HUES64 (cell line): Measurements from ENCODE around the gene ACOT6.
"Not testable (repeated sequence)": the region's sequence is repeated elsewhere in the genome, so short reads cannot be mapped to it uniquely, and the experiment has no call there.

Source experiments
- H3K27ac ChIP-seq: 2 replicates; pipeline ENCODE4 v1.7.0; 2013; ENCODE audit warnings: low read depth, low read length, inconsistent platforms
- H3K27me3 ChIP-seq: 2 replicates; pipeline ENCODE4 v1.6.1; 2013; ENCODE audit warnings: mild to moderate bottlenecking, low read length; ENCODE audit not compliant: insufficient read depth
- H3K36me3 ChIP-seq: 2 replicates; pipeline ENCODE4 v1.6.1; 2013; ENCODE audit warnings: mild to moderate bottlenecking, low read length; ENCODE audit not compliant: insufficient read depth
- H3K4me1 ChIP-seq: 2 replicates; pipeline ENCODE4 v1.6.1; 2013; ENCODE audit warnings: mild to moderate bottlenecking, low read length, moderate library complexity; ENCODE audit not compliant: insufficient read depth
- H3K4me3 ChIP-seq: 2 replicates; pipeline ENCODE4 v1.5.1; 2013; ENCODE audit warnings: mild to moderate bottlenecking, low read length, moderate library complexity
- H3K9ac ChIP-seq: 2 replicates; pipeline ENCODE4 v1.6.1; 2013; ENCODE audit warnings: mild to moderate bottlenecking, low read depth, low read length
- H3K9me3 ChIP-seq: 2 replicates; pipeline ENCODE4 v1.6.1; 2013; ENCODE audit warnings: low read depth, low read length; ENCODE audit not compliant: insufficient read depth
- WGBS: fragments of 150-250, 120-280 bp; methylation state at CpG from one replicate; pipeline ENCODE4 v1.1.7; 2013; ENCODE audit warnings: missing lambda C conversion rate; 5-methylcytosine and 5-hydroxymethylcytosine counted together

Gene ACOT6

DNA sequence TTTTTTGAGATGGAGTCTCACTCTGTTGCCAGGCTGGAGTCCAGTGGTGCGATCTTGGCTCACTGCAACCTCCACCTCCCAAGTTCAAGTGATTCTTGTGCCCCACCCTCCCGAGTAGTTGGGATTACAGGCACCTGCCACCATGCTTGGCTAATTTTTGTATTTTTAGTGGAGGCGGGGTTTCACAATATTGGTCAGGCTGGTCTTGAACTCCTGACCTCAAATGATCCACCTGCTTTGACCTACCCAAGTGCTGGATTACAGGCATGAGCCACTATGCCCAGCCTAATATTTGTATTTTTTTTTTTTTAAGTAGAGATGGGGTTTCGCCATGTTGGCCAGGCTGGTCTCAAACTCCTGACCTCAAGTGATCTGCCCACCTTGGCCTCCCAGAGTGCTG lies 38.6 kb upstream of the ACOT6 start:
- 93% methylated on average over 3 of the region's 4 CpGs for WGBS
- H3K9me3 ChIP-seq, H3K4me1 ChIP-seq, H3K27ac ChIP-seq, H3K27me3 ChIP-seq, H3K36me3 ChIP-seq, H3K4me3 ChIP-seq, H3K9ac ChIP-seq: not testable (repeated sequence)

DNA sequence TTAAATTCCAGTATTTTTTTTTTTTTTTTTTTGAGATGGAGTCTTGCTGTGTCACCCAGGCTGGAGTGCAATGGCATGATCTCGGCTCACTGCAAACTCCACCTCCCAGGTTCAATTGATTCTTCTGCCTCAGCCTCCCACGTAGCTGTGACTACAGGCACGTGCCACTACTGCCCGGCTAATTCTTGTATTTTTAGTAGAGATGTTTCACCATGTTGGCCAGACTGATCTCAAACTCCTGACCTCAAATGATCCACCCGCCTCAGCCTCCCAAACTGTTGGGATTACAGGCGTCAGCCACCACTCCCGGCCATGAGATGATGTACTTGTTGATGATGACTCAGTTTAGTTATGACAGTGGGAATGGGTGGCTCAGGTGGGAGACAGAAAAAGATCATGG lies 38.1 kb upstream of the ACOT6 start:
- not testable (repeated sequence) for H3K9ac ChIP-seq, H3K27ac ChIP-seq, H3K9me3 ChIP-seq, H3K4me1 ChIP-seq, H3K4me3 ChIP-seq, H3K27me3 ChIP-seq, H3K36me3 ChIP-seq
- 93% methylated on average over 7 of the region's 7 CpGs for WGBS

DNA sequence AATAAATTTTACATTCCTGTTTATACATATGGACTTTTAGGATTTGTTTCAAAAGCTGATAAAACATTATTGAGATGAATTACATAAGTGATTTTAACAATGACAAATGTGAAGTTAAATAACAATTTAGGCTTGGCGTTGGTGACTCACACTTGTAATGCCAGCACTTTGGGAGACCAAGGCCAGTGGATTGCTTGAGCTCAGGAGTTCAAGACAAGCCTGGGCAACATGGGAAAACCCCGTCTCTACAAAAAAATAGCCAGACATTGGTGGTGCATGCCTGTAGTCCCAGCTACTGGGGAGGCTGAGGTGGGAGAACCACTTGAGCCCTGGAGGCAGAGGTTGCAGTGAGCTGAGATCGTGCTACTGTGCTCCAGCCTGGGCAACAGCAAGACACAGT lies 35.9 kb upstream of the ACOT6 start:
- Histone ChIP-seq H3K27me3 (no peaks in the 10 kb centered on the region), H3K9me3 (no peaks in the 10 kb centered on the region), H3K4me3 (no peak overlapping the region), H3K4me1 (no peaks in the 10 kb centered on the region), H3K9ac (no peak overlapping the region), H3K36me3 (0 out of 2 replicates have a peak, but pooled peaks cover 4% of the 10 kb centered on the region), H3K27ac (no peak overlapping the region)
- 90% methylated on average over 3 of the region's 3 CpGs for WGBS

DNA sequence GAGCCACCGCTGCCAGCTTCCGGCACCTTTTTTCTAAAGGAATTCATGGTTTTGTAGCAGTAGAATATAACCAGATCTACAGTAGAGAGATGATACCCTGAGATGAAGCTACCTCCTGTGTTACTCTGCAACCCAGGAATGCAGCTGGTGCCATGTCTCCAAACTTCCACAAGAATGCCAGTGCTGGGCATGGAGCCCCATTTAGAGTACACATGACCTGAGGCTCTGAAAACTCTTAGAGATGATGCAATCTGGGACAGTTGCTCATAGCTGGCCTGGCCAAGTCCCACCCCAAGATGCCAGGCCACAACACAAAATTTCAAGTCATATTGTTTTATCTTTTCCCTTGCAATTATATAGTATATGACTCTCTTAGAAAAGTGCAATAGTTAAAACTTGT lies 35.1 kb upstream of the ACOT6 start:
- no CpG with 5 or more reads among the region's 2 CpGs for WGBS
- H3K27ac ChIP-seq, result not testable (repeated sequence)

DNA sequence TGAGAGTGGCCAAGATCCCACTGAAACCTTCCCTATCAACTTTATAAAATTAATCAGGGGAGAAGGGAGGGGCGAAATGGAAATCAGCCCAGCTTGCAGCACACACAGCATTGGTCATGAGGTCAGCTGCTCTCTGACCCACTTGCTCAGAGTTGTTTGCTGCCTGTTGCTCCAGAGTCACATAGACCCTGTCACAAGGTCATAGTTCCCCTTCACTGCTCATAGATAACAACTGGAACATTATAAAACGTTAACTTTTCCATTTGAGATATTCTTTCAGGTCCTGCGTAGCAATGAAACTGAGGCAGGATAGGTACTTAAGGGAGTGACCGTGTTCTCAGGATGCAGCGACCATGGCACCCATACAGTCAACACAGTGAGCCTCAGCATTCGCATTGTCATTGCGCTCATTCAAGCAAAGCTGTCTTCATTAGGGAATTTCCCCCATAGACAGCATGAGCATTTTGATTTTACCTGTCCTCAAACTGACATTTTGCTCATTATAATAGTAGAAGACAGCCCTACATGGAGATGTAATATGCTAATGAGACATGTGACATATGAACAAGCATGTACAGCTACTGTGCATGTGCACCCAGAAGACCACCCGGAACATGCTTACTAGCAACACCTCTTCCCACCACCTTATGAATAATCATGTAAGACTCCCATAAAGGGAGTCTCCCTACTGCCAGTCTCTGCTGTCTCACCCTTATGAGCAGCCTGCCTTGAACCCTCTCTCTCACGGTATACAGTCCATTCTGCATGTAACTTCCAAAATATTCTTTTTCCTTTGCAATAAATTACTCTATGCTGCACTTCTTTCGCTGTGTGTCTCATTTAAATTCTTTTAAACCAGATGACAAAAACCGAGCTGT lies 30.0 kb upstream of the ACOT6 start:
- H3K9ac ChIP-seq, H3K27ac ChIP-seq, H3K27me3 ChIP-seq, H3K4me1 ChIP-seq, H3K9me3 ChIP-seq, H3K4me3 ChIP-seq, H3K36me3 ChIP-seq: not testable (repeated sequence)
- WGBS, result 82% methylated on average over 8 of the region's 11 CpGs

More for the DNA sequence above, 35.1 kb upstream of the ACOT6 start:
- not testable (repeated sequence) for H3K4me3 ChIP-seq, H3K9ac ChIP-seq, H3K36me3 ChIP-seq, H3K9me3 ChIP-seq, H3K27me3 ChIP-seq, H3K4me1 ChIP-seq

DNA sequence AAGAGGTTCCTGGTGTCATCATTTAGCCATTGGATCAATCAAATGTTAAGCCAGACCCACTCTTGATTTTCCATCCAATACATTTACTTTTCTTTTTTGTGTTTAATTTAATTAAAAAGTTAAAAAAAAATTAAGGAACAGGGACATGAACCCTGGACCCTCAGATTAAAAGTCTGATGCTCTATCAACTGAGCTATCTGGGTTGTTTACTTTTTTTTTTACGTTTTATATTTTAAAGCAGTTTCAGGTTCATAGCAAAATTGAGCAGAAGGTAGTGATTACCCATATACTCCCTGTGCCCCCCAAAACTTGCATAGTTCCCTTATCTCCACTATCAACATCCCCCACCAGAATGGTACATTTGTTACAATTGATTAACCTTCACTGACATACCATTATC lies 23.6 kb upstream of the ACOT6 start:
- WGBS, result 100% methylated on average over 1 of the region's 1 CpG

DNA sequence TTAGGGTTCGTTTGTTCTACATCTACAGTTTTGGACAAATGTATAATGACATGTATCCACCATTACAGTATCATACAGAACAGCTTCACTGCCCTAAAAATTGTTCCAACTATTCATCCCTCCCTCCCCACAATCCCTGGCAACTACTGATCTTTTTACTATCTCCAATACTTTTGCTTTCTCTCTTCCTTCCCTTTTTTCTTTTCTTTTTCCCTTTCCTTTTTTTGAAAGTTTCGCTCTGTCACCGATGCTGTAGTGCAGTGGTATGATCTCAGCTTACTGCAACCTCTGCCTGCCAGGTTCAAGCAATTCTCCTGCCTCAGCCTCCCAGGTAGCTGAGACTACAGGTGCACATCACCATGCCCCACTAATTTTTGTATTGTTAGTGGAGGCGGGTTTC lies 23.2 kb upstream of the ACOT6 start:
- Histone ChIP-seq H3K27me3 (peaks cover 24% of the 10 kb centered on the region), H3K27ac (no peak overlapping the region), H3K9ac (no peak overlapping the region), H3K36me3 (no peaks in the 10 kb centered on the region), H3K4me1 (no peaks in the 10 kb centered on the region), H3K4me3 (no peak overlapping the region), H3K9me3 (no peaks in the 10 kb centered on the region)
- WGBS, result 96% methylated on average over 4 of the region's 4 CpGs

More for the DNA sequence above, 23.6 kb upstream of the ACOT6 start:
- Histone ChIP-seq H3K27me3 (peaks cover 23% of the 10 kb centered on the region), H3K9me3 (no peaks in the 10 kb centered on the region), H3K9ac (no peak overlapping the region), H3K4me3 (no peak overlapping the region), H3K36me3 (no peaks in the 10 kb centered on the region), H3K27ac (no peak overlapping the region), H3K4me1 (no peaks in the 10 kb centered on the region)

DNA sequence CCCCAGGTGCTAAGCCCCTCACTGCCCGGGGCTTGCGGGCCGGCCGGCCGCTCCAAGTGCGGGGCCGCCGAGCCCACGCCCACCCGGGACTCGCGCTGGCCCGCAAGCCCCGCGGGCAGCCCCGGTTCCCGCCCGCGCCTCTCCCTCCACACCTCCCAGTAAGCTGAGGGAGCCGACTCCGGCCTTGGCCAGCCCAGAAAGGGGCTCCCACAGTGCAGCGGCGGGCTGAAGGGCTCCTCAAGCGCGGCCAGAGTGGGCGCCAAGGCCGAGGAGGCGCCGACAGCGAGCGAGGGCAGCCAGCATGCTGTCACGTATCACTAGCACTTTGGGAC lies 21.7 kb upstream of the ACOT6 start:
- H3K27me3 ChIP-seq, result peaks cover 25% of the 10 kb centered on the region
- not testable (repeated sequence) for H3K4me3 ChIP-seq, H3K36me3 ChIP-seq, H3K9ac ChIP-seq, H3K9me3 ChIP-seq, H3K4me1 ChIP-seq, H3K27ac ChIP-seq
- WGBS, result 97% methylated on average over 32 of the region's 32 CpGs

DNA sequence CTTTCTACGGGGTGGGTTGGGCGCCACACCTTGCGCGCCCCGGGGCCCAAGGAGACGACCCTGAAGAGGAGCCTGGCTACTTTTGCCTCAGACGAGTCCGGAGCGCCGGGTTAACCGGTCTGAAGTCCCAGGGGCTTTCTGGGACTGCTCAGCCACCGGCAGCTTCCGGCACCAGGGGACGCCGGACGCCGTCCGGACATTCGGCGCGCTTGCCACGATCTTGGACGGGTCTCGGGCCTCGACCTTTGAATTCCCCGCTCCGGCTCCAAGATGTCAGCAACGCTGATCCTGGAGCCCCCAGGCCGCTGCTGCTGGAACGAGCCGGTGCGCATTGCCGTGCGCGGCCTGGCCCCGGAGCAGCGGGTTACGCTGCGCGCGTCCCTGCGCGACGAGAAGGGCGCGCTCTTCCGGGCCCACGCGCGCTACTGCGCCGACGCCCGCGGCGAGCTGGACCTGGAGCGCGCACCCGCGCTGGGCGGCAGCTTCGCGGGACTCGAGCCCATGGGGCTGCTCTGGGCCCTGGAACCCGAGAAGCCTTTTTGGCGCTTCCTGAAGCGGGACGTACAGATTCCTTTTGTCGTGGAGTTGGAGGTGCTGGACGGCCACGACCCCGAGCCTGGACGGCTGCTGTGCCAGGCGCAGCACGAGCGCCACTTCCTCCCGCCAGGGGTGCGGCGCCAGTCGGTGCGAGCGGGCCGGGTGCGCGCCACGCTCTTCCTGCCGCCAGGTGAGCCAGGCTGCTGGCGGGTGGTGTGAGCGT lies 20.4 kb upstream of the ACOT6 start, which contains the start of gene ACOT4:
Gene ACOT4 (plus strand): TSS at position 184 of the 760 bp plus-strand sequence. CDS start 87 bp downstream, at position 271.
- no peaks in the 10 kb centered on the region for H3K9me3 ChIP-seq
- WGBS, result 4% methylated on average over 89 of the region's 89 CpGs
- no peaks in the 10 kb centered on the region for H3K4me1 ChIP-seq
- H3K27me3 ChIP-seq, result peaks cover 25% of the 10 kb centered on the region
- no peaks in the 10 kb centered on the region for H3K36me3 ChIP-seq
- peak within 1 kb of the TSS; percentile 75 for H3K9ac ChIP-seq
- H3K27ac ChIP-seq, result no peak within 1 kb of the TSS
- H3K4me3 ChIP-seq, result peak within 1 kb of the TSS; percentile 70

DNA sequence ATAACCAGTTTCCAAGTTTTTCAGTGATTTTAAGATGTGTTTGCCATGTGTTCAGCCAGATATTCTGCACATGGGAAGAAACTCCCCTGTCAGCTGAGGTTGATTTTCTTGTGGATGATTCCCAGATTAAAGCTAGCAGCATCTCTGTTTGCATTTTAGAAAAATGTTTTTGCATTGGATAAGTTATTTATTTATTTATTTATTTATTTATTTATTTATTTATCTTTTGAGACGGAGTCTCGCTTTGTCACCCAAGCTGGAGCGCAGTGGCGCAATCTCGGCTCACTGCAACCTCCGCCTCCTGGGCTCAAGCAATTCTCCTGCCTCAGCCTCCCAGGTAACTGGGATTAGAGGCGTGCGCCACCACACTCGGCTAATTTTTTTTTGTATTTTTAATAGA lies 17.8 kb upstream of the ACOT6 start:
- WGBS, result 97% methylated on average over 9 of the region's 9 CpGs
- Histone ChIP-seq H3K4me1 (no peaks in the 10 kb centered on the region), H3K9ac (no peak overlapping the region), H3K27me3 (peaks cover 25% of the 10 kb centered on the region), H3K4me3 (no peak overlapping the region), H3K9me3 (no peaks in the 10 kb centered on the region), H3K36me3 (no peaks in the 10 kb centered on the region), H3K27ac (no peak overlapping the region)

DNA sequence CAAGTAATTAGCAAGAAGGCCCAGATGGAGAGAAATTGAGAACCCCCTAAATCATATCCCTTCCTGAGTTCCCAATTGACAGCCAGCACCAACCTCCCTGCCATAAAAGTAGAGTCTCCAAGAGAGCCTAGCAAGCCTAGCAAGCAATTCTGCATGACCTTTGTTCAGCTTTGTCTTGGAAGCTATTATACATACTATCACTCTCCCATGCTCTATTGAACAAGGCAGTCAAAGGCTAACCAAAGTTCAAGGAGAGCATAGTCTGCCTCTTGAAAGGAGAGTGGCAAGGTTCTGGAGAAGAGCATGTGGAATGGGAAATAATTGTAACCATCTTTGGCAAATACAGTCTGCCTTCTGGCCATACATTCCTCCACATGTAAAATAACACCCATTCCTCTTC lies 12.8 kb upstream of the ACOT6 start:
- H3K4me1 ChIP-seq, result no peaks in the 10 kb centered on the region
- no peaks in the 10 kb centered on the region for H3K36me3 ChIP-seq
- no peaks in the 10 kb centered on the region for H3K9me3 ChIP-seq
- H3K27ac ChIP-seq, result no peak overlapping the region
- H3K4me3 ChIP-seq, result no peak overlapping the region
- no peak overlapping the region for H3K9ac ChIP-seq
- H3K27me3 ChIP-seq, result no peaks in the 10 kb centered on the region
